CD4-positive, alpha-beta T cell treated with Interleukin-12 subunit alpha and Interleukin-12 subunit beta, for 1 hour (primary cell): ENCODE data around the gene SLC38A6.
A peak's percentile ranks its signal among the peaks of the same experiment; 100 is the strongest.

Source experiments
- DNase-seq: peaks from one replicate; pipeline ENCODE4 v3.0.0-alpha.2; 2020

SLC38A6 gene

DNA sequence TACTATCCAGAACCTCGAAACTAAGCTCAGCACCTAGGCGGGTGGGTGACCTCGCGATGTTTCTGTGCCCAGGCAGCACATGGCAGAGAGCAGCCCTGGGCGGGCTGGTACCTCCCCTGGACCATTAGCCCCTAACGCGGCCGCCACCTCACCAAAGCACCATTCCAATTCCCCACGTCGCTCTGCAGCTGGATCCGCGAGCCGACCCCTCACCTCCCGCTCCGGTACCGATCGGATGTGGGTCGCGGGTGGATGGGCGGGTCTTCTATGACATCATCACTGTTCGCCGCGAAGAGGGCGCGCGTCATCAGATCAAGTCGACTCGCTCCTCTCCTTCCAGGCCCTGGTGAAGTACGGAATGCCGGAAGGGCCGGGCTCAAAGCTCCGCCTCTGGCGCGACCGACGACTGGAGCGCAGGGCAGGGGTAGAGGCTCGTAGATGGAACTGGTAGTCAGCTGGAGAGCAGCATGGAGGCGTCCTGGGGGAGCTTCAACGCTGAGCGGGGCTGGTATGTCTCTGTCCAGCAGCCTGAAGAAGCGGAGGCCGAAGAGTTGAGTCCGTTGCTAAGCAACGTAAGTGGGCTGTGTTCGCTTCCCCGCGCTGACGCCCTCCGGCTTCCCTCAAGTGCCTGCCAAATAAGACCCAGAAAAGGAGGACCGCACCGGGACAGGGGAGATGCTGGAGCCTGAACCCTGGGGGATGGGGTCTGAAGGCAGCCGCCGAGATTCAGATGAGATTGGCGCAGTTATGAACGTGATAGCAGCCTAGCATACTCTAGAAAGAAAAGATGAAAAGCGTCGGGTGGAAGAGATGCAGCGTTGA lies at the start of gene SLC38A6, which contains the start of gene TRMT5:
Gene SLC38A6 (plus strand): TSS at position 435 of the 822 bp plus-strand sequence. CDS start 33 bp downstream, at position 468.
Gene TRMT5 (minus strand): TSS at position 269 of the 822 bp plus-strand sequence. CDS start 106 bp downstream, at position 163.
- DNase-seq, result peak; percentile 92

DNA sequence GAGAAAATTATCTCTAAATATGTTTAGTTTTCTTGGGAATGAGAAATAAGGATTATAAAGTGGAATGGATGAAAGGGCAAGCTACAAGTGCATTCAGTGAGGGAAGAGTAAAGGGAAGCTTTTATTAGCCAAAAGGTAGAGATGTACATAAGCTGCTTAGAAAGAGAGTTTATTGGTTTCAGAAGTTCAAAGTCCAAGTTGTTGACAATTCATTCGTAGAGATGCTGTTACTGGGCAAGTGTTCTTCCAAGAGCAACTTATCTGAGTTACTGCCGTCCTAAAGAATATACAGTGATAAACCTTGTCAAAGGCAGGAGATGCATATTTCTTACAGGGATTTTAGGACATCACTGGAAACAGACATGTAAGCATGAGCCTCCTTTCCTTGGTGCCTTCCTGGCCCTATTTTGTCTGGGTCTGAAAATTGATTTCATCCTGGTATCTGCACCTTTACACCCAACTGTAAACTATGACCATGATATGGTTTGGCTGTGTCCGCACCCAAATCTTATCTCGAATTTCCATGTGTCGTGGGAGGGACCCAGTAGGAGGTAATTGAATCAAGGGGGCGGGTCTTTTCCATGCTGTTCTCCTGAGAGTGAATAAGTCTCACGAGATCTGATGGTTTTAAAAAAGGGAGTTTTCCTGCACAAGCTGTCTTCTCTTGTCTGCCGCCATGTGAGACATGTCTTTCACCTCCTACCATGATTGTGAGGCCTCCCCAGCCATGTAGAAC lies 47.0 kb upstream of the SLC38A6 start:
- no peak for DNase-seq

DNA sequence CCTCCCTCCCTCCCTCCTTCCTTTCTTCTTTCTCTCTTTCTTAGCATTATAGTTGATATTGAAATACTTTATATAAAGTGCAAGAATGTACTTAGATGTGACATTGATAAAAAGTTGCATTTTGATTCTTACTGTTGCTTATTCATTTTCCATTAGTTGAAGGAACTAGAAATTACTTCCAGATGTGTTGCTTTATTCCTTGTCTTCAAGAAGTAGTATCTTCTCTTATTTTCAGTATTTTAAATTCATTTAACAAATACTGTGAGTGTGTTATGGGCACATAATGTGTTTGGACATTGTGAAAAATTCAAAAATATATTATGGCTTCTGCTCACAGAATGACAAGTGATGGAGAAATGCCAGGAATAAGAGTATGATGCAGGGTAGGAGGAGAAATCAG lies 45.7 kb upstream of the SLC38A6 start:
- DNase-seq, result no peak

DNA sequence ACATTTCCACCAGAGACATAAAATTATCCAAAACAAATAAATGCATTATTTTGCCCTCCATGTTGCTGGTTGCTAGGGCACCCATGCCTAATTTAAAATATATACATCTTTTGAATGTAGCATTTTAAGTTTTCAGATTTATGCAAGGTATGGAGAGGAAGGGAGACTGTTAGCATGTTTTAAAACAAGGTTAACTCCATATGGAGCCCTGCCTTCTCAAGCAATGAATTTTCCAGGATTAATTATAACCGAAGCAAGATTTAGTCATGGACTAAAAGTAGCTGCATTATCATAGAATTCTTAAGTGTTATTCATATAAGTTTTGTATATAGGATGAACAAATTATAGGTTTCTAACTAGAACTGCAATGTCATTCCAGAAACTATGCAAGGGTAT lies 37.4 kb upstream of the SLC38A6 start:
- no peak for DNase-seq

DNA sequence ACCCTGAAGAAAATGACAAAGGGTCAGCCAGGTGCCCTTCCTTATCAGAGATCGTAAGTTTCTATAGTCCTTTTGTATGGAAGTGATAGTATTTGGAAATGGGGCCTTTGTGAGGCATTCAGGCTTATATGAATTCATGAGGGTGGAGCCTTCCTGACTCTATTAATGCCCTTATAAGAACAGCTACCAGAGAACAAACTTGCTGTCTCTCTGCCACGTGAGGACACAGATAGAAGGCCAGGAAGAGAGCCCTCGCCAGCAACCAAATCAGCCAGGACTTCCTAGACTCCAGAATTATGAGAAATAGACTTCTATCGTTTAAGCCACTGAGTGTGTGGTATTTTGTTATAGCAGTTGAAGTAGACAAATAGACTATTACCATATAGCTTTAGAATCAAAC lies 36.8 kb upstream of the SLC38A6 start:
- no peak for DNase-seq

DNA sequence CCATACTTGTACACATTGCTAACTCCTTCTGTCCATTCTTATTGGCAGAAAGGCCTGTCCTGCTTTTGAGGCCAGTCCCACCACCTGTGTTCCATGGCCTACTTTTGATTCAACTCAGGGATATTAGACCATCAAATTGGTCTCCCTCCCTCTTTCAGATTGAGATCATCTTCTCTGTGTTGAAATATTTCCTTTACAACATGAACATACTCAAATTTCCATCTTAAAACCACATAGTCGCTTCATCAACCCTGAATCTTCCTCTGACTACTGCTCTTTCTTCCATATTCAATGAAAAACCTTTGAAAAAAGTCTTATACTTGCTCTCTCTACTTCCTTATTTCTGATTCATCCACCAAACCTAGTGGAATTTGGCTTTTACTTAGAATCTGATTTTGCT lies 35.1 kb upstream of the SLC38A6 start:
- DNase-seq, result no peak

DNA sequence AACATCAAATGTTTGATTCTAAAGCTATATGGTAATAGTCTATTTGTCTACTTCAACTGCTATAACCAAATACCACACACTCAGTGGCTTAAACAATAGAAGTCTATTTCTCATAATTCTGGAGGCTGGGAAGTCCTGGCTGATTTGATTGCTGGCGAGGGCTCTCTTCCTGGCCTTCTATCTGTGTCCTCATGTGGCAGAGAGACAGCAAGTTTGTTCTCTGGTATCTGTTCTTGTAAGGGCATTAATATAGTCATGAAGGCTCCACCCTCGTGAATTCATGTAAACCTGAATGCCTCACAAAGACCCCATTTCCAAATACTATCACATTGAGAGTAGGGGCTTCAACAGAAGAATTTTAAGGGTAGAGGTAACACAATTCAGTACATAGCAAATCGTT lies 34.3 kb upstream of the SLC38A6 start:
- no peak for DNase-seq

DNA sequence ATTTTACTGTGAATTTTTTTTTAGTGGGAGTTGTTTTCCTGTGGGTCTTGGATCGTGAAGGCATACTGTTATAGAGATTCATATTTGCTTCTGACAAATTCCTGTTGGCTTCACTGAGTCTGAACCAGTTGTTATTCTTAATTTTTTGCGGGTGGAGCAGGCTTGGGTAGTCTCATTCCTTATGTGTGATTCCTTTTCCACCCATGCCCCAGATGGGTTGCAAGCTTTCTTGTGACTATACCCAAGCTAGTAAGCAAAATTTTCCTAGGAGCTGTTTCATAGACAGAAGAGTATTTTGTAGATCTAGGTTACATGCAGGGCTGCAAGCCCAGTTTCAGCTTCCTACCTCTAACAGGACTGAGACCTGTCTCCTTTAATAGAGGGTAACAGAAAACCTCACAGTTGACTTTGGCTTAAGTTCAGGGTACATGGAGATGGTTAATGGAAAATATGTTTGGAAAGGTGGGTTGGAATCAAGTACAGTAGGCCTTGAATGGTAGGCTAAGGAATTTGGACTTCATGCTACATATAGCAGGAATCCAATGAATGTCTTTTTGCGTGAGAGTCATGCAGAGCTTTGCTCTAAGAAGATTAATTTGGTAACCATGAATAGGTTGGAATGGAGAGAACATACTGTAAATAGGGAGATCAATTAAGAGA lies 29.1 kb upstream of the SLC38A6 start:
- DNase-seq, result no peak

DNA sequence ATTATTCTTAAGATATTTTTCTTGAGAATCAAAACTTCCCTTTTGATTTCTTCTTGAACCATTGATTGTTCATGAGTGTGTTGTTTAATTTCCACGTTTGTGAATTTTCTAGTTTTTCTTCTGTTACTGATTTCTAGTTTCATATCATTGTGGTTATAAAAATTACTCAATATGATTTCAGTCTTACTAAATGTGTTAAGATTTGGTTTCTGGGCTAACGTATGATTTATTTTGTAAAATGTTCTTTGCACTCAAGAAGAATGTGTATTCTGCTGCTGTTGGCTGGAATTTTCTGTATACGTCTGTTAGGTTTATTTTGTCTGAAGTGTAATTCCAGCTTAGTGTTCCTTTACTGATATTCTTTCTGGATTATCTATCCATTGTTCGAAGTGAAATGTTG lies 24.8 kb upstream of the SLC38A6 start:
- no peak for DNase-seq

DNA sequence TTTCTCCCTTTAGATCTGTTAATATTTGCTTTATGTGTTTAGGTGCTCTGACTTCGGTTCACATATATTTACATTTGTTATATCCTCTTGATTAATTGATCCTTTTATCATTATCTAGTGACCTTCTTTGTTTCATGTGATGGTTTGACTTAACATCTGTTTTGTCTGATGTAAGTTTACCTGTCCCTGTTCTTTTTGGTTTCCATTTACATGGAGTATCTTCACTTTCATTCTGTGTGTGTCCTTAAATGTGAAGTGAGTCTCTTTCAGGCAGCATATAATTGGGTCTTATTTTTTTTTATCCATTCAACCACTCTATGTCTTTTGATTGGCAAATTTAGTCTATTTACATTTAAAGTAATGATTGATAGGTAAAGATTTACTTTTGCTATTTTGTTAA lies 24.4 kb upstream of the SLC38A6 start:
- DNase-seq, result no peak

DNA sequence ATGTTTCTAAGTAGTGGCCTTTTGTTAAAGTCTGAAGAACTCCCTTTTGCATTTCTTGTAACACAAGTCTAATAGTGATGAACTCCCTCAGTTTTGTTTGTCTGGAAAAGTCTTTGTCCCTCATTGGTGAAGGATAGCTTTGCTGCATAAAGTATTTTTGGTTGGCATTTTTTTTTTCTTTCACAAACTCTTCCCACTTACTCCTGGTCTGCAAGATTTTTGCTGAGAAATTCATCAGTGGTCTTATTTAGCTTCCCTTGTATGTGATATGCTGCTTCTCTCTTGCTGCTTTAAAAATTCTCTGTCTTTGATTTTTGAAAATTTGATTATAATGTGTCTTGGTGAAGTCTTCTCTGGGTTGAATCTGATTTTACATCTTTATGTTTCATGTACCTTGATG lies 22.9 kb upstream of the SLC38A6 start:
- DNase-seq, result no peak

DNA sequence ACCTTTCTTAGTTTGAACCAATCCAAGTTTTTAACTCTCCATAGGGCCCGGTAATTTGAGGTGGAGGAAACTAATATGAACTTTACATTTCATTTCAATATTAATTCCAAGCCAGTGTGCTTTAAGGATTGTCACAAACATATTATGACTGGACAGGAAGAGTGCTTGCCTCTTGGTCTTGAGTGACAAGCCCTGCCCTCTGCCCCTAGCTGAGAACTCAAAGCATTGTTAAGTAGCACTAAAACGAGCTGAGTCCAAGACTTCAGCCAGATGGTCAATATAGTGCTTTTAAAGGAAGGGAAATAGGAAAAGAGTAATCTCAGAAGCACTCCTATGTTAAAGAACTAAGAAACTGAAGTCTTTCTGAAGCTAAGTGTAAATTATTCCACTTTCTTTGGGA lies 17.3 kb upstream of the SLC38A6 start:
- DNase-seq, result no peak

DNA sequence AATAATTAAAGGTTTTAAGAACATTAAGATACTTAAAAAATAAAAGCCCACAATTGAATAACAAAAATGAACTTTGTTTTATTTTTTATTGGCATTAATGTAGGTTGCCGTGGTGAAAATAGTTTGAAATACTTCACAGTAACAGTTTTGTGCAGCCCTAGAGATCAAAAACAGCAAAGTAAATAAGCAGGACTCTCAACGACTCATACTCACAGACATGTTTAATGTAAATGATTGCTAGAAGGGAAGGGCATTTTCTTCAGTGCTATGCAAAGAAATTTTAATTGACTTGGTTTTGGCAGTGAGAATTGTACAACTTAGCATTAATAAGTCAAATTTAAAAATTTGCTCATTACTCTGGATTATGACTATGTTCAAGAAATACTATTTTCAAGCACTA lies 16.1 kb upstream of the SLC38A6 start:
- no peak for DNase-seq

DNA sequence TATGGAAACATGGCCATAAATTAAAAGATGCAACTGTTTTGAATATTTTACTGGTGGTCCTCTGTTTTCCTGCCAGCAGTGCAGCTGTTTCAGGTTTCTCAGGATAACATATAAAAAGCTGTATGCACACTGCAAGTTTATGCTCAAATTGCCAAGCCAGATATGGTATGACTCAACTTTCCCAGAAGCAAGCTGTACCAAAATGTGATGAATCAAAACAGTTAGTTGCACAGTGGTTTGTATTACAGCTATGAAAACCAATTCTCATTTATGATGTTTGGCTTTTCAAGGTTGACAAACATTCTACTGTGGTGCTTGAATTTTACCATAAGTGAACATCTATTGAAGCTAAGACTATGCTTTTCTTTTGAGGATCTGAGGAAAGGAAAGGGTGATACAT lies 15.6 kb upstream of the SLC38A6 start:
- DNase-seq, result no peak

DNA sequence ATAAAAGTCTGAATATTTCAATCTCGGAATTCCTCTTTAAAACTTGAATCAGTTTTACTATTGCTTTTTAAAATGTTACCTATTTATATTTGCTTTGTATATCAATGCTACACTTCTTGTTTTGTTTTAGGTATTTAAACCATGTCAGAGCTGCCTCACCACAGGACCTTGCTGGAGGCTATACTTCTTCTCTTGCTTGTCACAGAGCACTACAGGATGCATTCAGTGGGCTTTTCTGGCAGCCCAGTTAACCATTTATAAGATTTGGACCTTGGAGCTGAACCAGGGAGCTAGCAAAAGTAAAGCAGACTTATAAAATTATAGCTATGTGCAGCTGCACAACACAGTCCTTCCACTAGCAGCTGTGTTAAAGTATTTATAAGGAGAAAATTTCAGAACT lies 12.9 kb upstream of the SLC38A6 start:
- no peak for DNase-seq

DNA sequence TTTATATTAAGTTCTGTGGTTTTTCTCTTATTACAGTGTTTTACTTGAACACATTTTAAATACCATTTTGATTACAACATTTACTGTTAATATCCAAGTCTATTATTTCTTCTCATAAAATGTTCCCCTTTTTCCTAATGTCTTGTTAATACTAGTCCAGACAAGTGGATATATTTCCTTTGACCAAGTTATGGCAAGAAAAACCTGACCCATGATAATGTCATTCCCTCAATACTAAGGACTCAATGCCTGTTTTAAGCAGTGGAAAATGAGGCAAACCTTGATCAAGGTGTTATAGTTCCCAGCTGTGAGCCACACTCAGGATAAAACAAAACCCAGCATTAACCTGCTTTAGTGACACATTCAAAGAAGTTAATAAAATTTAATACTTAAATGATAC lies 12.4 kb upstream of the SLC38A6 start:
- DNase-seq, result no peak

DNA sequence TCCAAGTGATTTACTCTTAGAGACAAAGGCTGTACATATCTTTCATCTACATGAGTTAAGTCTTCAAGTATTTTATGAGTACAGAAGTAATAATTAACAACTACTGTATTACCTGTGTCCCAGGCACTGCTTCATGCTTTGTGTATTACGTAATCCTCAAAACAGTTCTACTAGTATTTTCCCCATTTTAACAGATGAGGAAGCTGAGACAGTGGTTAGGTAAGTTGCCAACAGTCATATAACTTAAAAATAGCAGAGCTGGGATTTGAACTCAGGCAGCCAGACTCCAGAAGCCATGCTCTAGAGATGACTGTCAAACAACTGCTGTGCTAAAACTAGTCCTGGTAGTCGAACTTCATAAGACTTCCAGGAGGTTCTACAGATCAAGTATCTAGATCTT lies 10.9 kb upstream of the SLC38A6 start:
- DNase-seq, result no peak

DNA sequence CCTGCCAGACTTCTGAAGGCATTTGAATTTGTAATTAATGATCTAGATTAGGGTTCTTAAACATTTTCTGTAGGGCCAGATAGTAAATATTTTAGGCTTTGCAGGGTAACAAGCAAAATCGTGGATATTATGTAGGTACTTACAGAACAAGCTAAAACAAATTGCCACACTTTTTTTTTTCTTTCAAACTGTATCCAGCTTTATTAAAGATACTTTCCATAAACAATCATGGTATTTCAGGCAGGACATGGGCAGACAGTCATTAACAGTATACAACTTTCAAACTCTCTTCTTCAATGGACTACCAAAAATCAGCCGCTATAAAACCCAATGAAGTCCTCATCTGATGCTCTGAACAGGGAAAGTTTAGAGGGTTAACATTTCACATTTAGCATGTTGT lies 9.8 kb upstream of the SLC38A6 start:
- DNase-seq, result no peak

DNA sequence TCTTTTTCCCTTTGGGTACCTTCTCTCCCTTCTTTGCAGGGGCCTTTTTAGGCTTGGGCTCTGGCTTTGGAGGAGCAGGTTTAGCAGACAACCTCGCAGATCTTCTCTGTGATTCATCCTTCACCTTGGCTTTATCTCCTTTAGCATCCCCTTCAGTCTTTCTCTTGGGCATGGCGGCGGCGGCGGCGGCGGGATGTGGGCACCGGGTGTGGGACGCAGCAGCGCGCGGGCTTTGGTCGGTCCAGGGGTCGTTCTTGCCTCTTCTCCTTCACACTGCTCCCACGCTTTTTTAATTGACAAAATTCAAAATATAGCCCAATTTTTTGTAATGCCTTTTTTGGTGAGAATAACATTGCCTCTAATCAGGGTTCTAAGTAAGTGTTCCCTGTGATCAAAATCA lies 8.8 kb upstream of the SLC38A6 start:
- DNase-seq, result no peak

DNA sequence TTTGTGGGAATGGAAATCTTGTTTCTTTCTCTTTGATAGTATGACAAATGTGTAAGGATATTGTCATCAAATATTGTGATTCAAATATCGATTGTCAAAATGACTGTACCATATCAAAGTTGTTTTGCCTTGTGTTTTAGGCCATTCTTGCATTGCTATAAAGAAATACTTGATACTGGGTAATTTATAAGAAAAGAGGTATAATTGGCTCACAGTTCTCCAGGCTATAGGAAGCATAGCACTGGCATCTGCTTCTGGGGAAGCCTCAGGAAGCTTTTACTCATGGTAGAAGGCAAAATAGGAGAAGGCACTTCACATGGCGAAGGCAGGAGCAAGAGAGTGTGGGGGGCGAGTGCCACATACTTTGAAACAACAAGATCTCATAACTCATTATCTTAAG lies 8.0 kb upstream of the SLC38A6 start:
- no peak for DNase-seq

DNA sequence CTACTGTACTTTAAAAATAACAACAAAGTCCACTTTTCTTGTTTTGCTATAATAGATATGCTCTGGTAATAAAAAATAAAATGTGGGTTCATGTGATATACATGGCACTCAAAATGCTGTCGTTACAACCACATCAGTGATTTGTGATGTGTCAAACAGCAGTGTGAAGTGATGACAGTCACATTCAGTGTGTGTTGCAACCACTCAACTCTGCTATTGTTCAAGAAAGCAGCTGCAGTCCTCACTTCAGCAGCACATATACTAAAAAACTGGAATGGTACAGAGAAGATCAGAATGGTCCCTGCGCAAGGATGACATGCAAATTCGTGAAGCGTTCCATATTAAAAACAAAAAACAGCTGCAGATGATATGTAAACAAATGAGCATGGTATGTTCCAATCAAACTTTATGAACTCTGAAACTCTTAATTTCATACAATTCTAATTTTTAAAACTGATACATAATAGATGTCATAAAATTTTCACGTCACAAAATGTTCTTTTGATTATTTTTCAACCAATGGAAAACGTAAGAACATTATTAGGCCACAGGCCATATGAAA lies 6.9 kb upstream of the SLC38A6 start:
- no peak for DNase-seq

DNA sequence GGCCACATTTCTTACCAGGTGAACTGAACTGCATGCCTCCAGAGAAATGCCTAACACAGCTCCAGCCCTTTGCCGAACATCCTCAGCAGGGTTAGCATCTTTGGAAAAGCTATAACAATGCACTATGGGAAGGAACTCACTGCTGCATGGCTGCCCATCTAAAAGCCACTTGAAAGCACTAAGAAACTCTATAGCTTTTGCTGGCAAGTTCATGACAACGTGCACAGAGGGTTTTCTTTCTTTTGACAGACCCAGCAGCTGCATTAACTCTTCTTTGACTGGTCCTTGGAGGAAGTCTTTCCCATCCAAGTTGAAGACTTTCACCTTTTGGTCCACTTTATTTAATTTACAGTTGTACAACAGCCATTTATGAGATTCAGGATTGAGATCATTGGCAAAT lies 5.5 kb upstream of the SLC38A6 start:
- no peak for DNase-seq

DNA sequence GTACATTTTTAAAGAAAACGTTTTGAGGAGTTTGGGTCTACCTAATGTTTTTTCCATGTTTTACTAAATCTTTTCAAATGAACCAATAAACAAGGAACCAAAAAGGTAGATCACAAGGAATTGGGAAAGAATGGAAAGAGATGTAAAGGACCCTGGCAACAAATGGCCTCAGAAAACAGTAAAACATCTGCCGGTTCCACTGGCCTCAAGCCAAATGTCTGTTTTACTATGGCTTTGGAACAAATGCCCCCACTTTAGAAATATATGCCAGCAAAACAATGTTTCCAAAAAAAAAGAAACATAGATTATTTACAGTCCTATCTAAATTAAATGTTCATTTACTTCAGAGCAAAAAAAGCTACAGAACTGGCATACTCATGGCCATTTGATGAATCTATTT lies 3.2 kb upstream of the SLC38A6 start:
- no peak for DNase-seq
